ENCODE measurements around the gene DPH2. TPM values are rescaled to one million over a fixed set of nuclear protein-coding genes. Genes with fewer than 3 reads are reported as not detected.
A peak's percentile ranks its signal among the peaks of the same experiment; 100 is the strongest.

DPH2 gene
- total RNA-seq = 17.9 and 31.9 TPM in 2 replicates

DNA sequence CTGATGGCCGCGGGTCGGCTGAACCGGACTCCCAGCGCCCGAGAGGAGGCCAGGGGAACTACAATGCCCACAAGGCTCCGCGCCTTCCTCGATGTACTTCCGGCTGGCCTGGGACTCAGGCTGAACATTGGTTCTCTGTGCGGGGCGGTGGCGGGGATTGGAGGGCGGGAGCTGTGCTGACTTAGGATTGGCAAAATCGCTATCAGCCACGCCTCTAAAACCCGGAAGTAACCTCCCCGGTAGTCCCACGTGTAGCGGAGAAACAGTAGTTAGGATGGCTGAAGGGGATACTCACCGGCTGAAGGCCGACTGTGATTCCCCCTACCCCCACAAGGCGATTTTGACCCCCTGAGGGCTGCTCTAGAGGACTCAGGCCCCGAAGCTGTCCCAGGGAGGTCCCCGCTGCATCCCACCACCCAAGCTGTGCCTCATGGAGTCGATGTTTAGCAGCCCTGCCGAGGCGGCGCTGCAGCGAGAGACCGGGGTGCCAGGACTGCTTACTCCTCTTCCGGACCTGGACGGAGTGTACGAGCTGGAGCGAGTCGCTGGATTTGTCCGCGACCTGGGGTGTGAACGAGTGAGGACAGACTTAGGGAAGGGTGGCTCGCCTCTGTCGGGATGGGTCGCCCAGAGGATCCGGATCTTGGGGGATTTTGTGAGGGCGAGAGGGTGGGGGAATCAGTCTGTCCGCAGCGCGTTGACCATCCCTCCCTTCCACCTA is at the start of gene DPH2:
Gene DPH2 (plus strand): TSS at position 265 of the 721 bp plus-strand sequence. CDS start 166 bp downstream, at position 431.
- peak within 1 kb of the TSS; percentile 74 for H3K4me3 ChIP-seq (ENCODE audit: low read depth, low read length)
- TF ChIP-seq, protein P1, sequence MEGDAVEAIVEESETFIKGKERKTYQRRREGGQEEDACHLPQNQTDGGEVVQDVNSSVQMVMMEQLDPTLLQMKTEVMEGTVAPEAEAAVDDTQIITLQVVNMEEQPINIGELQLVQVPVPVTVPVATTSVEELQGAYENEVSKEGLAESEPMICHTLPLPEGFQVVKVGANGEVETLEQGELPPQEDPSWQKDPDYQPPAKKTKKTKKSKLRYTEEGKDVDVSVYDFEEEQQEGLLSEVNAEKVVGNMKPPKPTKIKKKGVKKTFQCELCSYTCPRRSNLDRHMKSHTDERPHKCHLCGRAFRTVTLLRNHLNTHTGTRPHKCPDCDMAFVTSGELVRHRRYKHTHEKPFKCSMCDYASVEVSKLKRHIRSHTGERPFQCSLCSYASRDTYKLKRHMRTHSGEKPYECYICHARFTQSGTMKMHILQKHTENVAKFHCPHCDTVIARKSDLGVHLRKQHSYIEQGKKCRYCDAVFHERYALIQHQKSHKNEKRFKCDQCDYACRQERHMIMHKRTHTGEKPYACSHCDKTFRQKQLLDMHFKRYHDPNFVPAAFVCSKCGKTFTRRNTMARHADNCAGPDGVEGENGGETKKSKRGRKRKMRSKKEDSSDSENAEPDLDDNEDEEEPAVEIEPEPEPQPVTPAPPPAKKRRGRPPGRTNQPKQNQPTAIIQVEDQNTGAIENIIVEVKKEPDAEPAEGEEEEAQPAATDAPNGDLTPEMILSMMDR (IDR thresholded peaks at IDR 0.05; ENCODE audit: insufficient read depth, low read length, severe bottlenecking) = no peak
- no peaks in the 10 kb centered on the region for H3K27me3 ChIP-seq (ENCODE audit: control insufficient read depth, insufficient read depth, low read length)
- no peak for FAIRE-seq
- peaks cover 20% of the 10 kb centered on the region for H3K36me3 ChIP-seq (ENCODE audit: control insufficient read depth, insufficient read depth, low read length)
- peak; percentile 95 for DNase-seq (ENCODE audit: low read depth)

- Histone ChIP-seq H3K36me3 (ENCODE audit: control insufficient read depth, insufficient read depth, low read length) (no peaks in the 10 kb centered on the region), H3K27me3 (ENCODE audit: control insufficient read depth, insufficient read depth, low read length) (no peaks in the 10 kb centered on the region), H3K4me3 (ENCODE audit: low read depth, low read length) (no peak overlapping the region)
- peak; percentile 82 for FAIRE-seq
- TF ChIP-seq, protein P1 (IDR thresholded peaks at IDR 0.05; ENCODE audit: insufficient read depth, low read length, severe bottlenecking) = no peak
- DNase-seq (ENCODE audit: low read depth) = no peak
Measured at GRCh38 chr1:43921022-43921421, 48.8 kb upstream of the DPH2 start.

DNA sequence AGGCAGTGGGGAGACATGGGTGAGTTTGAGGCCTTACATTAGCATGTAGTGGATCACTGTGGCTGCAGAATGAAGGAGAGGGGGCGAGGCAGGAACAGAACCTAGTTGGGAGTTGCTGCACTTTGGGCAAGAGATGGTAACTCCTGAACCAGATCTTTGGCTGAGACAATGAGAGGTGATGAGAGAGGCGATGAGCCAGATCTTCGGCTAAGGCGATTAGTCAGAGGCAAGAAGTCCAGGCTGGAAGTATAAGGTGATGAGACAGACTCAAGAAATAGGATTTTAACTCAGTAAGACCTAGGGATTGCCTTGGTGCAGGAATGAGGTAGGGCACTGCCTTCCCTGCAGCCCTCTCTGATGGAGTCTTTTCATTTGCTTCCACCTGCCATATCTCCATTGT is 45.3 kb upstream of the DPH2 start:
- DNase-seq (ENCODE audit: low read depth) (peak; percentile 89), FAIRE-seq (peak; percentile 99)
- no peaks in the 10 kb centered on the region for H3K27me3 ChIP-seq (ENCODE audit: control insufficient read depth, insufficient read depth, low read length)
- no peaks in the 10 kb centered on the region for H3K36me3 ChIP-seq (ENCODE audit: control insufficient read depth, insufficient read depth, low read length)
- TF ChIP-seq, protein P1 (IDR thresholded peaks at IDR 0.05; ENCODE audit: insufficient read depth, low read length, severe bottlenecking) = no peak
- H3K4me3 ChIP-seq (ENCODE audit: low read depth, low read length) = no peak overlapping the region

DNA sequence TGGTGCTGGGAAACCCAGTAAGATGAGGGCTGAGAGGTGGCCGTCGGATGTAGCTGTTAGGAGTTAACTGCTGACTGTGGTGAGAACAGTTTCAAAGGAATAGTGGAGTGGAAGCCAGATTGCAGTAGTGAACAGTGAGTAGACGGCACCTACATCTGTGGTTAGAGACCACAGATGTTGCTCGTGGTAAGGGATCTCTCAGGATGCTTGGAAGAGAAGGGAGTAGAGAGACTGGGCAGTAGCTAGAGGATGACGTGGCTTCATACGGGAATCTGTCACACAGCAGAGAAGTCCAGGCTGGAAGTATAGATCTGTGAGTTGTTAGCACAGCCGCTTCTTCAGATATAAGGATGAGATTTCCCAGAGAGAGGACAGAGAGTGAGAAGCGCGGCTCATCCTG is 44.0 kb upstream of the DPH2 start:
- H3K4me3 ChIP-seq (ENCODE audit: low read depth, low read length) = no peak overlapping the region
- no peaks in the 10 kb centered on the region for H3K27me3 ChIP-seq (ENCODE audit: control insufficient read depth, insufficient read depth, low read length)
- TF ChIP-seq, protein P1 (IDR thresholded peaks at IDR 0.05; ENCODE audit: insufficient read depth, low read length, severe bottlenecking) = no peak
- no peak for FAIRE-seq
- H3K36me3 ChIP-seq (ENCODE audit: control insufficient read depth, insufficient read depth, low read length) = no peaks in the 10 kb centered on the region
- DNase-seq (ENCODE audit: low read depth) = no peak

DNA sequence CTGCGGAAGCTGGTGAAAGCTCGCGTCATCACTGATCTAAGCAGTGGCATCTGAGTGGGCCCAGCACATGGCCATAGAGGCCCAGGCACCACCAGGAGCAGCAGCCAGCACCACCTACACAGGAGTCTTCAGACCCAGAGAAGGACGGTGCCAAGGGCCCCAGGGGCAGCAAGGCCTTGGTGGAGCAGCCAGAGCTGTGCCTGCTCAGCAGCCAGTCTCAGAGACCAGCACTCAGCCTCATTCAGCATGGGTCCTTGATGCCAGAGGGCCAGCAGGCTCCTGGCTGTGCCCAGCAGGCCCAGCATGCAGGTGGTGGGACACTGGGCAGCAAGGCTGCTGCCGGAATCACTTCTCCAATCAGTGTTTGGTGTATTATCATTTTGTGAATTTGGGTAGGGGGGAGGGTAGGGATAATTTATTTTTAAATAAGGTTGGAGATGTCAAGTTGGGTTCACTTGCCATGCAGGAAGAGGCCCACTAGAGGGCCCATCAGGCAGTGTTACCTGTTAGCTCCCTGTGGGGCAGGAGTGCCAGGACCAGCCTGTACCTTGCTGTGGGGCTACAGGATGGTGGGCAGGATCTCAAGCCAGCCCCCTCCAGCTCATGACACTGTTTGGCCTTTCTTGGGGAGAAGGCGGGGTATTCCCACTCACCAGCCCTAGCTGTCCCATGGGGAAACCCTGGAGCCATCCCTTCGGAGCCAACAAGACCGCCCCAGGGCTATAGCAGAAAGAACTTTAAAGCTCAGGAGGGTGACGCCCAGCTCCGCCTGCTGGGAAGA is 39.5 kb upstream of the DPH2 start:
- no peak for FAIRE-seq

More for the DNA sequence above, 39.5 kb upstream of the DPH2 start:
- DNase-seq (ENCODE audit: low read depth) = no peak
- Histone ChIP-seq H3K36me3 (ENCODE audit: control insufficient read depth, insufficient read depth, low read length) (no peaks in the 10 kb centered on the region), H3K4me3 (ENCODE audit: low read depth, low read length) (no peak overlapping the region), H3K27me3 (ENCODE audit: control insufficient read depth, insufficient read depth, low read length) (no peaks in the 10 kb centered on the region)
- TF ChIP-seq, protein P1 (IDR thresholded peaks at IDR 0.05; ENCODE audit: insufficient read depth, low read length, severe bottlenecking) = peak; percentile 60
